Adrenal gland (tissue), 12 donors: Measurements from ENCODE around the gene DNAJC5. TPM values are rescaled to one million over a fixed set of nuclear protein-coding genes. Genes with fewer than 3 reads are reported as not detected.

Experiments
- DNase-seq, 7 donors: peaks; one replicate each; pipeline ENCODE4 v3.0.0-alpha.2; 2019 to 2020
- H3K27ac ChIP-seq, 5 donors: fragments of 200-600 bp; sonication (generic) in 4 of 5; 1 replicate in 3 of 5; 2 replicates in 2 of 5; pipeline versions ENCODE4 v1.5.1 to v1.8.0; 2016 to 2020; ENCODE audit warnings: mild to moderate bottlenecking in 1 of 5
- H3K27me3 ChIP-seq: fragments of 200-600 bp; 2 replicates; pipeline ENCODE4 v1.8.0; 2021
- H3K36me3 ChIP-seq, 2 donors: fragments of 200-600 bp; replicated peaks in 1 of 2; 1 replicate in 1 of 2; 2 replicates in 1 of 2; pipeline versions ENCODE4 v1.5.1 to v1.8.0; 2018 to 2022
- H3K4me1 ChIP-seq, 2 donors: fragments of 200-600 bp; replicated peaks in 1 of 2; 1 replicate in 1 of 2; 2 replicates in 1 of 2; pipeline versions ENCODE4 v1.5.1 to v1.8.0; 2018 to 2021
- H3K4me3 ChIP-seq, 4 donors: fragments of 200-600 bp; sonication (generic) in 3 of 4; one replicate each; pipeline ENCODE4 v1.5.1; 2016 to 2018
- H3K9me3 ChIP-seq, 3 donors: fragments of 200-600 bp; sonication (generic) in 1 of 3; replicated peaks in 1 of 3; 1 replicate in 2 of 3; 2 replicates in 1 of 3; pipeline versions ENCODE4 v1.5.1 to v1.8.0; 2016 to 2021
- POLR2A ChIP-seq, 2 donors: fragments of 450-650 bp; IDR thresholded peaks; one replicate each; pipeline ENCODE4 v1.6.1; 2017; ENCODE audit warnings: antibody characterized with exemption in 2 of 2, mild to moderate bottlenecking in 2 of 2, moderate library complexity in 1 of 2
- WGBS, 4 donors: extraction: QIAGEN DNeasy Blood & Tissue Kit in 2 of 4; methylation state at CpG; one replicate each; pipeline versions ENCODE4 v1.1.5 to v1.1.7; 2013 to 2017; 5-methylcytosine and 5-hydroxymethylcytosine counted together
- intact Hi-C, 2 donors: fragments of 100-400 bp; cut with DNase I; formaldehyde crosslinking; loops; one replicate each; pipeline versions ENCODE4 v1.14.1 to v1.15.0; 2022 to 2023
- microRNA counts, 2 donors: library from miRNA; unstranded; fragments of <30 nt; microRNA quantifications; one replicate each; lab custom pipeline; 2016
- microRNA-seq, 3 donors: library from miRNA; unstranded; fragments of <30 nt; microRNA quantifications; one replicate each; pipeline ENCODE4, GENCODE V29; 2017 to 2020
- polyA plus RNA-seq, 3 donors: library from polyadenylated mRNA; stranded (reverse); fragments of 200-250 nt in 2 of 3; fragments of 350-450 nt in 1 of 3; fragmentation: Illumina TruSeq in 1 of 3; extraction: RNeasy Lipid Tissue Mini Kit (QIAGEN cat#74804) in 1 of 3; gene quantifications; one replicate each; pipeline ENCODE4 v1.2.3, GENCODE V29; 2013 to 2014
- small RNA-seq, 2 donors: library from RNA; depleted of rRNA; stranded (forward); fragments of <200 nt; gene quantifications; one replicate each; pipeline ENCODE3, GENCODE V24; 2016
- total RNA-seq, 9 donors: library from RNA; depleted of rRNA in 4 of 9; stranded (reverse); fragments of >200 nt in 4 of 9; fragments of 120-200 nt in 1 of 9; fragmentation: NEBNext Ultra II Directional in 1 of 9; extraction: Animal tissue kit (Norgen Biotek cat#: 25700) in 1 of 9; gene quantifications; one replicate each; pipeline versions ENCODE4 v1.1.0 to v1.2.4, GENCODE V29; 2013 to 2023
- TF ChIP-seq, protein P1 (sequence below), 6 experiments: fragments of 450-650 bp in 4 of 6; fragments of 200-600 bp in 2 of 6; sonication (generic) in 1 of 6; IDR thresholded peaks; 1 replicate in 5 of 6; 2 replicates in 1 of 6; pipeline versions ENCODE4 v1.5.1 to v1.8.0; 2016 to 2021; ENCODE audit warnings: antibody characterized with exemption in 6 of 6, mild to moderate bottlenecking in 2 of 6, moderate library complexity in 1 of 6
- donor health status: healthy with polysubstance abuse.
- donor health status: Bipolar disorder and iron deficiency.
- donor health status: DM: yes; HTN: yes; CAD: no.
- donor health status: DM: no; HTN: no; CAD: no.
- donor health status: DM: no; HTN: no; CAD: no.
- donor health status: DM: yes; HTN: yes; CAD: no.

DNAJC5 gene
- total and polyA plus RNA-seq, 12 donors = 26.5 to 78.0 (median 61.4) TPM

DNA sequence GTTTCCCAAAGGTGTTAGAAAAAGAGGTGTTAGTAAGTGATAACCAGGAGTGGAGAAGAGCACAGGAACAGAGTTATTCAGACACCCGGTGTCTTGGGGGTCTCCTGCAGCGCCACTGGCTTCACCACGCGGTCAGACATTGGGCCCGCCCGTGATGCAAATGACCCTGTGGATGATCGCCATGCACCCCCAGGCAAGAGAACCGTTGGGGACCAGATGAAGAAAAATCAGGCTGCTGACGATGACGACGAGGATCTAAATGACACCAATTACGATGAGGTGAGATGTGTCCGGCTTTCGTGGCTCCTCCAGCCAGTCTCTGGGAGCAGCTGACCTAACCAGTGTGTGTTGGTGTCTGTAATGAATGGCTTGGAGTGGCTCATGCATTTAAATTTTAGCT, 88.0 kb downstream of the DNAJC5 start:
- WGBS, 4 donors = 88 to 91% (median 89%) methylated on average over 14 of the region's 14 CpGs
- intact Hi-C loops = no loop called here
- no peaks in the 10 kb centered on the region for H3K9me3 ChIP-seq

More for the DNA sequence above, 88.0 kb downstream of the DNAJC5 start:
- peaks cover 31 to 40% of the 10 kb centered on the region in 2 donors for H3K4me1 ChIP-seq
- H3K36me3 ChIP-seq = peaks cover 0 to 40% of the 10 kb centered on the region in 2 donors
- H3K27ac ChIP-seq = no peak overlapping the region
- no peak for TF ChIP-seq POLR2A (IDR thresholded peaks at IDR 0.05)
- TF ChIP-seq, protein P1, sequence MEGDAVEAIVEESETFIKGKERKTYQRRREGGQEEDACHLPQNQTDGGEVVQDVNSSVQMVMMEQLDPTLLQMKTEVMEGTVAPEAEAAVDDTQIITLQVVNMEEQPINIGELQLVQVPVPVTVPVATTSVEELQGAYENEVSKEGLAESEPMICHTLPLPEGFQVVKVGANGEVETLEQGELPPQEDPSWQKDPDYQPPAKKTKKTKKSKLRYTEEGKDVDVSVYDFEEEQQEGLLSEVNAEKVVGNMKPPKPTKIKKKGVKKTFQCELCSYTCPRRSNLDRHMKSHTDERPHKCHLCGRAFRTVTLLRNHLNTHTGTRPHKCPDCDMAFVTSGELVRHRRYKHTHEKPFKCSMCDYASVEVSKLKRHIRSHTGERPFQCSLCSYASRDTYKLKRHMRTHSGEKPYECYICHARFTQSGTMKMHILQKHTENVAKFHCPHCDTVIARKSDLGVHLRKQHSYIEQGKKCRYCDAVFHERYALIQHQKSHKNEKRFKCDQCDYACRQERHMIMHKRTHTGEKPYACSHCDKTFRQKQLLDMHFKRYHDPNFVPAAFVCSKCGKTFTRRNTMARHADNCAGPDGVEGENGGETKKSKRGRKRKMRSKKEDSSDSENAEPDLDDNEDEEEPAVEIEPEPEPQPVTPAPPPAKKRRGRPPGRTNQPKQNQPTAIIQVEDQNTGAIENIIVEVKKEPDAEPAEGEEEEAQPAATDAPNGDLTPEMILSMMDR (IDR thresholded peaks at IDR 0.05) = no peak
- no peak overlapping the region for H3K4me3 ChIP-seq
- H3K27me3 ChIP-seq = no peaks in the 10 kb centered on the region
- DNase-seq = no peak

MicroRNAs encoded within 50 kb of the gene (microRNA counts, 767-probe panel; counts per million panel counts)
- microRNA hsa-miR-1914-5p (lab: Ali Mortazavi, UCI) = 0 counts per million in 2 donors
- 0 counts per million in 2 donors for microRNA hsa-miR-647 (lab: Ali Mortazavi, UCI)
- microRNA hsa-miR-941 (lab: Ali Mortazavi, UCI) = 0 counts per million in 2 donors

Small RNA genes lying within 50 kb of the gene (microRNA-seq; reads per million reads assigned to microRNA genes)
- gene MIR1914 (0 to 3.4 (median 1.9) reads per million in 3 donors), gene MIR647 (0 to 0.45 (median 0) reads per million in 3 donors), gene MIR941-1 (0 reads per million in 3 donors), gene MIR941-2 (0 reads per million in 3 donors), gene MIR941-3 (0 reads per million in 3 donors), gene MIR941-4 (0 reads per million in 3 donors), gene MIR941-5 (0 reads per million in 3 donors)

Small RNA genes lying within 50 kb of the gene (small RNA-seq; reads per million reads assigned to genes)
- 0 reads per million in 2 donors for gene MIR647
- gene MIR941-2 = 0 reads per million in 2 donors
- gene MIR941-4 = 0 reads per million in 2 donors
- 0 reads per million in 2 donors for gene MIR941-5
- gene RNU1-134P = 0 reads per million in 2 donors

Other genes with a start within 250 kb of the DNAJC5 start
- gene STMN3, start 241.7 kb upstream of the DNAJC5 start, total RNA-seq = 10 to 100 TPM; 29.2 to 85.0 (median 48.6) TPM
- 100 to 1,000 TPM in 1 of 3 donors, 10 to 100 TPM in 2; 34.5 to 109 (median 72.3) TPM for gene STMN3, start 241.7 kb upstream of the DNAJC5 start, polyA plus RNA-seq
- gene RTEL1, start 236.8 kb upstream of the DNAJC5 start, total RNA-seq = 100 to 1,000 TPM in 1 of 9 donors, 10 to 100 TPM in 8; 10.9 to 110 (median 32.1) TPM
- gene RTEL1, start 236.8 kb upstream of the DNAJC5 start, polyA plus RNA-seq = 100 to 1,000 TPM in 1 of 3 donors, 10 to 100 TPM in 1, 1 to 10 TPM in 1; 9.4 to 109 (median 70.8) TPM
- 1 to 10 TPM in 6 of 9 donors, under 1 TPM in 1, not detected in 2; 0.78 to 6.7 (median 2.1) TPM for gene TNFRSF6B, start 198.5 kb upstream of the DNAJC5 start, total RNA-seq
- gene TNFRSF6B, start 198.5 kb upstream of the DNAJC5 start, polyA plus RNA-seq = 10 to 100 TPM in 2 of 3 donors, not detected in 1; 36.1 to 43.3 TPM
- gene ARFRP1, start 187.2 kb upstream of the DNAJC5 start, total RNA-seq = 10 to 100 TPM; 31.7 to 63.8 (median 42.0) TPM
- 10 to 100 TPM; 18.8 to 75.9 (median 52.2) TPM for gene ARFRP1, start 187.2 kb upstream of the DNAJC5 start, polyA plus RNA-seq
- 10 to 100 TPM; 20.9 to 56.2 (median 31.0) TPM for gene ZGPAT, start 187.1 kb upstream of the DNAJC5 start, total RNA-seq
- gene ZGPAT, start 187.1 kb upstream of the DNAJC5 start, polyA plus RNA-seq = 100 to 1,000 TPM in 1 of 3 donors, 10 to 100 TPM in 1, 1 to 10 TPM in 1; 4.4 to 120 (median 61.7) TPM
- gene LIME1, start 158.5 kb upstream of the DNAJC5 start, total RNA-seq = 10 to 100 TPM in 4 of 9 donors, 1 to 10 TPM in 5; 1.6 to 32.2 (median 6.3) TPM
- gene LIME1, start 158.5 kb upstream of the DNAJC5 start, polyA plus RNA-seq = 100 to 1,000 TPM in 1 of 3 donors, 10 to 100 TPM in 1, under 1 TPM in 1; 0.22 to 103 (median 45.0) TPM
- gene SLC2A4RG, start 155.3 kb upstream of the DNAJC5 start, total RNA-seq = 100 to 1,000 TPM in 1 of 9 donors, 10 to 100 TPM in 8; 28.4 to 122 (median 46.7) TPM
- gene SLC2A4RG, start 155.3 kb upstream of the DNAJC5 start, polyA plus RNA-seq = 100 to 1,000 TPM in 2 of 3 donors, 1 to 10 TPM in 1; 7.9 to 210 (median 150) TPM
- 10 to 100 TPM in 5 of 9 donors, 1 to 10 TPM in 4; 7.7 to 22.4 (median 13.7) TPM for gene ZBTB46, start 63.9 kb upstream of the DNAJC5 start, total RNA-seq
- gene ZBTB46, start 63.9 kb upstream of the DNAJC5 start, polyA plus RNA-seq = 10 to 100 TPM in 1 of 3 donors, 1 to 10 TPM in 1, under 1 TPM in 1; 0.77 to 11.3 (median 5.4) TPM
- gene ABHD16B, start 33.6 kb upstream of the DNAJC5 start, total RNA-seq = not detected
- gene ABHD16B, start 33.6 kb upstream of the DNAJC5 start, polyA plus RNA-seq = 1 to 10 TPM in 1 of 3 donors, under 1 TPM in 1, not detected in 1; 0.54 to 1.2 TPM
- 100 to 1,000 TPM in 6 of 9 donors, 10 to 100 TPM in 3; 81.9 to 125 (median 112) TPM for gene TPD52L2, start 29.9 kb upstream of the DNAJC5 start, total RNA-seq
- gene TPD52L2, start 29.9 kb upstream of the DNAJC5 start, polyA plus RNA-seq = 100 to 1,000 TPM in 2 of 3 donors, 10 to 100 TPM in 1; 92.2 to 114 (median 110) TPM
- gene UCKL1, start 61.3 kb downstream of the DNAJC5 start, total RNA-seq = 10 to 100 TPM; 14.9 to 56.8 (median 37.7) TPM
- gene UCKL1, start 61.3 kb downstream of the DNAJC5 start, polyA plus RNA-seq = 100 to 1,000 TPM in 1 of 3 donors, 10 to 100 TPM in 2; 12.1 to 101 (median 91.3) TPM
- 10 to 100 TPM in 7 of 9 donors, 1 to 10 TPM in 2; 8.5 to 24.7 (median 14.0) TPM for gene ZNF512B, start 74.8 kb downstream of the DNAJC5 start, total RNA-seq
- gene ZNF512B, start 74.8 kb downstream of the DNAJC5 start, polyA plus RNA-seq = 10 to 100 TPM in 2 of 3 donors, 1 to 10 TPM in 1; 3.5 to 39.4 (median 12.1) TPM
- 1 to 10 TPM; 1.1 to 8.8 (median 4.5) TPM for gene SAMD10, start 84.5 kb downstream of the DNAJC5 start, total RNA-seq
- gene SAMD10, start 84.5 kb downstream of the DNAJC5 start, polyA plus RNA-seq = 1 to 10 TPM; 1.7 to 8.4 (median 4.4) TPM
- gene PRPF6, start 86.0 kb downstream of the DNAJC5 start, total RNA-seq = 10 to 100 TPM; 49.4 to 73.9 (median 57.6) TPM
- gene PRPF6, start 86.0 kb downstream of the DNAJC5 start, polyA plus RNA-seq = 10 to 100 TPM; 48.3 to 49.8 (median 49.1) TPM
- 1 to 10 TPM in 2 of 9 donors, under 1 TPM in 7; 0.13 to 1.9 (median 0.42) TPM for gene C20orf204, start 141.1 kb downstream of the DNAJC5 start, total RNA-seq
- 1 to 10 TPM in 2 of 3 donors, under 1 TPM in 1; 0.05 to 4.8 (median 1.6) TPM for gene C20orf204, start 141.1 kb downstream of the DNAJC5 start, polyA plus RNA-seq
- gene SOX18, start 154.5 kb downstream of the DNAJC5 start, total RNA-seq = 10 to 100 TPM in 5 of 9 donors, 1 to 10 TPM in 3, under 1 TPM in 1; 0.89 to 45.2 (median 30.4) TPM
- 10 to 100 TPM in 2 of 3 donors, under 1 TPM in 1; 0.59 to 51.0 (median 16.2) TPM for gene SOX18, start 154.5 kb downstream of the DNAJC5 start, polyA plus RNA-seq
- gene TCEA2, start 168.1 kb downstream of the DNAJC5 start, total RNA-seq = 10 to 100 TPM; 12.6 to 78.6 (median 51.2) TPM
- gene TCEA2, start 168.1 kb downstream of the DNAJC5 start, polyA plus RNA-seq = 100 to 1,000 TPM in 2 of 3 donors, 10 to 100 TPM in 1; 19.6 to 184 (median 132) TPM
- 10 to 100 TPM in 8 of 9 donors, 1 to 10 TPM in 1; 5.7 to 42.0 (median 16.0) TPM for gene RGS19, start 184.4 kb downstream of the DNAJC5 start, total RNA-seq
- gene RGS19, start 184.4 kb downstream of the DNAJC5 start, polyA plus RNA-seq = 10 to 100 TPM in 2 of 3 donors, 1 to 10 TPM in 1; 3.0 to 13.5 (median 12.4) TPM
- gene OPRL1, start 185.0 kb downstream of the DNAJC5 start, total RNA-seq = 1 to 10 TPM; 1.6 to 5.7 (median 3.0) TPM
- 1 to 10 TPM in 1 of 3 donors, under 1 TPM in 2; 0.24 to 1.6 (median 0.88) TPM for gene OPRL1, start 185.0 kb downstream of the DNAJC5 start, polyA plus RNA-seq
- gene LKAAEAR1, start 189.3 kb downstream of the DNAJC5 start, total RNA-seq = under 1 TPM in 1 of 9 donors, not detected in 8; 0.28 TPM
- gene LKAAEAR1, start 189.3 kb downstream of the DNAJC5 start, polyA plus RNA-seq = 1 to 10 TPM in 2 of 3 donors, not detected in 1; 1.1 to 1.2 TPM
- under 1 TPM in 2 of 9 donors, not detected in 7; 0.34 to 0.42 TPM for gene NPBWR2, start 212.4 kb downstream of the DNAJC5 start, total RNA-seq
- gene NPBWR2, start 212.4 kb downstream of the DNAJC5 start, polyA plus RNA-seq = under 1 TPM in 2 of 3 donors, not detected in 1; 0.18 to 0.32 TPM